Measurements from ENCODE around the gene LRRC27.
A peak's percentile ranks its signal among the peaks of the same experiment; 100 is the strongest.

DNA sequence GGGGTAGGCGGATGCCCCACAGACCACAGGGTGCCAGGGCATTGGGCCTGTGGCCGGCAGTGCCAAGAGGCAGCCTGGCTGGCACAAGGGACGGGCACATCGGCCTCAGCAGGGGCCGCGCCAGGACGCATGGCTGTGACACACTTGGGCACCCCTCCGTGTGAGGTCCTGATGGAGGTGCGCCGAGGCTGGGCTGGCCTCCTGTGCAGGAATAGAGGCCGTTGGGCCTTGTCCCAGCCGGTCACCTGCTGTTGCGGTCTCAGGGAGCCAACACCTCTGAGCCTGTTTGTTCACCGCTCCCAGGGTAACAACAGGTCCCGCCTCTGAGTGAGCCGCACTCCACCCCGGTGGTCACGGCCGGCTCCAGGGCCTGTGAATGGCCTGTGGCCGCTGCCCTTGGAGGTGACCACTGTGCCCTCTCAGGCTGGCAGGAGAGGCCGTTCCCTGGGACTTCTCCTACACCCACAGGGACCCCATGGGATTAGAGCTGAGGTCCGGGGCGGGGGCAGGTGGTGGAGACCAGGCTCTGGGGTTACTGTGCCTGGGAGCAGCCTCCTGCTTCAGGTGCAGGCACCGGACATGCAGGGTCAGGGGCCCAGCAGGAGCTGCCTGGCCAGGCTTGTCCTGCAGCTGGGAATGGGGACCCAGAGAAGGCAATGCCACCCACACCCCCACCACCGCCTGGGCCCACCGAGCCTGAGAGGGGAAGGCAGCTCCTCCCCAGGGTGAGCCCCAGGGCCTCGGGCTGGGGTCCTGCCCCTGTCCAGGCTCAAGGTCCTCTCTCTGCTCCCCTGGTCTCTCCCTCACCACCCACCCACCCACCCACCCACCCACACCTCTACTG lies 77.1 kb downstream of the LRRC27 start:
- TF ChIP-seq POLR2A (IDR thresholded peaks at IDR 0.05) (peak in 1 of 2 donors; percentile 19), CTCF (IDR thresholded peaks at IDR 0.05) (no peak)

All from Peyer's patch (tissue), 4 donors.